Loucy (cell line): ENCODE data around the gene UHMK1.

Experiments
- H2AFZ ChIP-seq: fragments of 200-600 bp; sonication (generic); 2 replicates; pipeline ENCODE4 v1.6.0; 2016; ENCODE audit warnings: antibody characterized with exemption, mild to moderate bottlenecking, low read length, moderate library complexity
- H3F3A ChIP-seq: fragments of 200-600 bp; 2 replicates; pipeline ENCODE4 v1.6.0; 2016; ENCODE audit warnings: antibody characterized with exemption, low read depth, mild to moderate bottlenecking
- H3K27me3 ChIP-seq: fragments of 200-600 bp; sonication (generic); 2 replicates; pipeline ENCODE4 v1.6.1; 2014; ENCODE audit warnings: low read length, mild to moderate bottlenecking; ENCODE audit not compliant: insufficient read depth, poor library complexity, severe bottlenecking
- H3K36me3 ChIP-seq: fragments of 200-600 bp; sonication (generic); 2 replicates; pipeline ENCODE4 v1.6.1; 2016; ENCODE audit warnings: low read length; ENCODE audit not compliant: insufficient read depth
- H3K4me1 ChIP-seq: fragments of 200-600 bp; sonication (generic); 2 replicates; pipeline ENCODE4 v1.5.1; 2014; ENCODE audit warnings: low read length, mild to moderate bottlenecking; ENCODE audit not compliant: insufficient read depth, poor library complexity, severe bottlenecking
- H3K4me2 ChIP-seq: fragments of 200-600 bp; sonication (generic); 2 replicates; pipeline ENCODE4 v1.6.0; 2014; ENCODE audit warnings: antibody characterized with exemption, low read length, low read depth, mild to moderate bottlenecking; ENCODE audit not compliant: poor library complexity, severe bottlenecking
- H3K4me3 ChIP-seq: fragments of 200-600 bp; sonication (generic); 2 replicates; pipeline ENCODE4 v1.5.1; 2014; ENCODE audit warnings: low read length, mild to moderate bottlenecking, mixed read lengths; ENCODE audit not compliant: poor library complexity, severe bottlenecking
- H3K79me2 ChIP-seq: fragments of 200-600 bp; sonication (generic); 2 replicates; pipeline ENCODE4 v1.6.1; 2014; ENCODE audit warnings: low read length; ENCODE audit not compliant: insufficient read depth
- H3K9ac ChIP-seq: fragments of 200-600 bp; sonication (generic); 2 replicates; pipeline ENCODE4 v1.6.0; 2014; ENCODE audit warnings: mild to moderate bottlenecking, low read depth, low read length, moderate library complexity; ENCODE audit not compliant: poor library complexity, severe bottlenecking
- H3K9me2 ChIP-seq: fragments of 200-600 bp; sonication (generic); replicated peaks from 2 replicates; pipeline ENCODE4 v1.6.1; 2016; ENCODE audit warnings: low read depth, low read length, mixed read lengths
- H3K9me3 ChIP-seq: fragments of 200-600 bp; sonication (generic); 2 replicates; pipeline ENCODE4 v1.6.1; 2014; ENCODE audit warnings: mild to moderate bottlenecking, antibody characterized with exemption, low read length, low read depth; ENCODE audit not compliant: insufficient read depth
- H4K20me1 ChIP-seq: fragments of 200-600 bp; sonication (generic); 2 replicates; pipeline ENCODE4 v1.6.0; 2014; ENCODE audit warnings: antibody characterized with exemption, low read length, mild to moderate bottlenecking; ENCODE audit not compliant: insufficient read depth, poor library complexity, severe bottlenecking
- EZH2phosphoT487 ChIP-seq: fragments of 200-600 bp; IDR thresholded peaks from 2 replicates; pipeline ENCODE4 v1.6.1; 2018; ENCODE audit warnings: antibody characterized with exemption, mild to moderate bottlenecking, moderate library complexity, borderline replicate concordance
- TF ChIP-seq, protein P1 (sequence below): fragments of 200-600 bp; sonication (generic); conservative IDR thresholded peaks from 2 replicates; pipeline ENCODE4 v1.5.1; 2014; ENCODE audit warnings: mild to moderate bottlenecking, antibody characterized with exemption, low read length

The UHMK1 gene

DNA sequence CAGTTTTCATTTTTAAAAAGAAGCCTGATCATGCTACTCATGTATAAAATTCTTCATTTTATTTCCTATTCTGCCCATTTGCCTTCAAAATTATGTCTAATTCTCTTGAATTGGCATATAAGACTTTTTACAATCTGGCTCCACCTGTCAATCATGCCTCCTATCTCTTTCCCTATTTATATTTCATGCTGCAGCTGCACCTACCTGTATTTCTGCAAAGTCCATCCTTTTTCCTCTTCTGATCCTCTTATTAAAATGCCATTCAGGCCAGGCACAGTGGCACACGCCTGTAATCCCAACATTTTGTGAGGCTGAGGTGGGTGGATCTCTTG, 33.3 kb downstream of the UHMK1 start:
- Histone ChIP-seq H3F3A (no peaks in the 10 kb centered on the region), H3K27me3 (no peaks in the 10 kb centered on the region), H3K4me1 (no peaks in the 10 kb centered on the region), H3K4me3 (no peak overlapping the region), H3K9ac (no peak overlapping the region), H3K79me2 (no peaks in the 10 kb centered on the region), H3K36me3 (peaks cover 5% of the 10 kb centered on the region), H2AFZ (no peak overlapping the region), H3K9me3 (no peaks in the 10 kb centered on the region), H4K20me1 (no peaks in the 10 kb centered on the region), H3K9me2 (no peaks in the 10 kb centered on the region), H3K4me2 (no peak overlapping the region)
- TF ChIP-seq, protein P1, sequence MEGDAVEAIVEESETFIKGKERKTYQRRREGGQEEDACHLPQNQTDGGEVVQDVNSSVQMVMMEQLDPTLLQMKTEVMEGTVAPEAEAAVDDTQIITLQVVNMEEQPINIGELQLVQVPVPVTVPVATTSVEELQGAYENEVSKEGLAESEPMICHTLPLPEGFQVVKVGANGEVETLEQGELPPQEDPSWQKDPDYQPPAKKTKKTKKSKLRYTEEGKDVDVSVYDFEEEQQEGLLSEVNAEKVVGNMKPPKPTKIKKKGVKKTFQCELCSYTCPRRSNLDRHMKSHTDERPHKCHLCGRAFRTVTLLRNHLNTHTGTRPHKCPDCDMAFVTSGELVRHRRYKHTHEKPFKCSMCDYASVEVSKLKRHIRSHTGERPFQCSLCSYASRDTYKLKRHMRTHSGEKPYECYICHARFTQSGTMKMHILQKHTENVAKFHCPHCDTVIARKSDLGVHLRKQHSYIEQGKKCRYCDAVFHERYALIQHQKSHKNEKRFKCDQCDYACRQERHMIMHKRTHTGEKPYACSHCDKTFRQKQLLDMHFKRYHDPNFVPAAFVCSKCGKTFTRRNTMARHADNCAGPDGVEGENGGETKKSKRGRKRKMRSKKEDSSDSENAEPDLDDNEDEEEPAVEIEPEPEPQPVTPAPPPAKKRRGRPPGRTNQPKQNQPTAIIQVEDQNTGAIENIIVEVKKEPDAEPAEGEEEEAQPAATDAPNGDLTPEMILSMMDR: no peak
- TF ChIP-seq EZH2phosphoT487: no peak

DNA sequence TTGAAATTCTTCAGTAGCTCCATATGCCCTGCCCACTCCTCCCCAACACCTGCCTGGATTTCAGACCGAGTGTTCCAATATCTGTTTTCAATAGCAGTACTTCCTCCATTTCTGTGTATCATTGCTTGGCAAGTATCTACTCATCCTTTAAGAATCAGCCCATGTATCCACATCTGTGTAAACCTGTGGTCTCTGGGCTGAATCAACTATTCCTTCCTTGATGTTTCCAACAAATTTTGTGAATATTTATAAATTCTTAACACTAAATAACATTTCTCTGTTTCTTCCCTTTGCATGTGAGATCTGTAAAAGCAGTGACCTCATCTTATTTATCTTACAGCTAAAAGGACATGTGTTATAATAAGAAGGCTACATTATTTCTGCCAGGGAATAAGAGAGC, 37.9 kb downstream of the UHMK1 start:
- H3K9me3 ChIP-seq: no peaks in the 10 kb centered on the region
- no peak overlapping the region for H2AFZ ChIP-seq
- no peak overlapping the region for H3K4me2 ChIP-seq
- H3F3A ChIP-seq: no peaks in the 10 kb centered on the region
- H3K9me2 ChIP-seq: no peaks in the 10 kb centered on the region
- no peak overlapping the region for H3K4me3 ChIP-seq
- no peaks in the 10 kb centered on the region for H3K27me3 ChIP-seq
- no peaks in the 10 kb centered on the region for H3K36me3 ChIP-seq
- no peak for TF ChIP-seq EZH2phosphoT487
- TF ChIP-seq, protein P1: no peak
- H3K79me2 ChIP-seq: no peaks in the 10 kb centered on the region
- H4K20me1 ChIP-seq: no peaks in the 10 kb centered on the region
- H3K4me1 ChIP-seq: no peaks in the 10 kb centered on the region
- H3K9ac ChIP-seq: no peak overlapping the region

DNA sequence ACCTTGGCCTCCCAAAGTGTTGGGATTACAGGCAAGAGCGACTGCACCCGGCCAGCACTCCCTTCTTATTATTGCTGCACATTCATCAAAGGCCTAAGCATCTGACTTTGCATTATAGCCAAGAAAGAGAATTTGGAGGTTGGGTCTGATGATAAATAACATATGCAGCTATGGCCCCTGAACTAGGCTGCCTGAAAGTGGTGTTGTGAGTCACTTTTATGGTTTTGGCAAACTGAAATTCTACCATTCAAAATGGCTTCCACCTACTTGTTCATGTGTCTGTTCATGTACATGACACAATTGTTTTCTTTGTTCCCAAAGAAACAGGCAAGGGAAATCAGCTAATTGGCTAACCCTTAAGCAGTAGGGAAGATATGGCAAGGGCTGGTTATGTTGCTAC, 38.9 kb downstream of the UHMK1 start:
- H4K20me1 ChIP-seq: no peaks in the 10 kb centered on the region
- H3K27me3 ChIP-seq: no peaks in the 10 kb centered on the region
- H3K4me3 ChIP-seq: no peak overlapping the region
- H2AFZ ChIP-seq: no peak overlapping the region
- no peaks in the 10 kb centered on the region for H3K9me2 ChIP-seq
- no peak overlapping the region for H3K9ac ChIP-seq
- H3K9me3 ChIP-seq: no peaks in the 10 kb centered on the region
- no peaks in the 10 kb centered on the region for H3K4me1 ChIP-seq
- no peaks in the 10 kb centered on the region for H3K36me3 ChIP-seq
- TF ChIP-seq EZH2phosphoT487: no peak
- TF ChIP-seq, protein P1: no peak
- no peaks in the 10 kb centered on the region for H3K79me2 ChIP-seq
- H3K4me2 ChIP-seq: no peak overlapping the region
- no peaks in the 10 kb centered on the region for H3F3A ChIP-seq
